HG02973 (cell line): ENCODE results near the gene ZNF30.
"Not testable (repeated sequence)": the region's sequence is repeated elsewhere in the genome, so short reads cannot be mapped to it uniquely, and the experiment has no call there.

Experiments
- ATAC-seq: cut with Tn5 transposase; IDR thresholded peaks from one replicate; pipeline ENCODE4 v1.9.1; 2021; ENCODE audit warnings: moderate library complexity; ENCODE audit not compliant: unreplicated experiment

The ZNF30 gene

GRCh38 chr19:34960103-34960805, 33.6 kb downstream of the ZNF30 start:
- ATAC-seq, result no peak

GRCh38 chr19:34960940-34961679, 34.4 kb downstream of the ZNF30 start:
- no peak for ATAC-seq

- no peak for ATAC-seq
These were observed 35.3 kb downstream of the ZNF30 start for GRCh38 chr19:34961775-34962686.

- ATAC-seq, result no peak
These were observed 36.2 kb downstream of the ZNF30 start for GRCh38 chr19:34962687-34963572.

- ATAC-seq, result no peak
These were observed 37.1 kb downstream of the ZNF30 start, which contains the start of gene ZNF792 for GRCh38 chr19:34963573-34964406. Gene ZNF792, minus strand, starts transcription at chr19:34964229. Its CDS starts 567 bp downstream, at chr19:34963662.

GRCh38 chr19:34964598-34964997, 37.9 kb downstream of the ZNF30 start:
- ATAC-seq, result no peak

GRCh38 chr19:34965505-34965904, 38.8 kb downstream of the ZNF30 start:
- ATAC-seq, result not testable (repeated sequence)

- ATAC-seq, result no peak
These were observed 40.8 kb downstream of the ZNF30 start for GRCh38 chr19:34967551-34967950.

GRCh38 chr19:34969721-34970120, 43.0 kb downstream of the ZNF30 start:
- no peak for ATAC-seq

GRCh38 chr19:34970185-34970780, 43.6 kb downstream of the ZNF30 start:
- ATAC-seq, result not testable (repeated sequence)

- ATAC-seq, result no peak
These were observed 45.5 kb downstream of the ZNF30 start for GRCh38 chr19:34972163-34972705.

GRCh38 chr19:34974646-34975045, 47.9 kb downstream of the ZNF30 start:
- ATAC-seq, result no peak

- ATAC-seq, result no peak
These were observed 48.4 kb downstream of the ZNF30 start for GRCh38 chr19:34975056-34975455.

- ATAC-seq, result no peak
These were observed 49.9 kb downstream of the ZNF30 start for GRCh38 chr19:34976611-34977010.

GRCh38 chr19:34979819-34980640, 53.3 kb downstream of the ZNF30 start:
- no peak for ATAC-seq

GRCh38 chr19:34982275-34982674, 55.6 kb downstream of the ZNF30 start:
- no peak for ATAC-seq

GRCh38 chr19:34983786-34984185, 57.1 kb downstream of the ZNF30 start:
- no peak for ATAC-seq

- no peak for ATAC-seq
These were observed 57.6 kb downstream of the ZNF30 start for GRCh38 chr19:34984287-34984686.
